HepG2 (cell line): ENCODE data around the gene THY1. TPM values are rescaled to one million over a fixed set of nuclear protein-coding genes. Genes with fewer than 3 reads are reported as not detected.
"Not testable (repeated sequence)": the region's sequence is repeated elsewhere in the genome, so short reads cannot be mapped to it uniquely, and the experiment has no call there.

Source experiments
- ATAC-seq: fragments of 200-7000 bp; cut with Tn5 transposase; 3 replicates; pipeline ENCODE4 v1.9.1; 2020; ENCODE audit warnings: mild to moderate bottlenecking, moderate library complexity
- BruUV-seq: library from RNA; stranded (reverse); fragments of 400-500 nt; replicated peaks from 2 replicates; lab custom pipeline; 2021; lab: Mats Ljungman, UMichigan
- CTCF ChIA-PET: fragments of 300-600 bp; formaldehyde crosslinking; extraction: SDS; loops from one replicate; lab custom pipeline; 2021; ENCODE audit warnings: low total read pairs, inconsistent platforms, low intra/inter-chr PET ratio; lab: Yijun Ruan, JAX
- POLR2A ChIA-PET: fragments of 350-600 bp; sonication (Branson Sonifier 250); formaldehyde crosslinking; loops from one replicate; lab custom pipeline; 2020; ENCODE audit warnings: antibody characterized with exemption, inconsistent platforms; lab: Yijun Ruan, JAX
- DNase-seq: peaks from one replicate; pipeline ENCODE4 v3.0.0-alpha.2; 2015; ENCODE audit warnings: low spot score
- FAIRE-seq: peaks from 3 replicates; lab custom pipeline; 2011; peaks lifted over from hg19 to GRCh38; lab: Jason Lieb, UNC
- H2AFZ ChIP-seq: one replicate; pipeline ENCODE4 v1.6.1; 2011; ENCODE audit warnings: low read length, inconsistent platforms
- H3K27ac ChIP-seq: fragments of 300-600 bp; 3 replicates; pipeline ENCODE4 v1.8.0; 2011; ENCODE audit warnings: mixed run types, mild to moderate bottlenecking, mixed read lengths, low read length, inconsistent platforms; ENCODE audit not compliant: insufficient read depth; ENCODE audit errors: extremely low read length
- H3K27me3 ChIP-seq, 2 experiments: fragments of 200-600 bp in 1 of 2; 2 replicates in 1 of 2; 3 replicates in 1 of 2; pipeline versions ENCODE4 v1.6.0 to v1.8.0; 2011; ENCODE audit warnings: low read length in 2 of 2, mild to moderate bottlenecking in 2 of 2, moderate library complexity in 2 of 2, inconsistent platforms in 1 of 2; ENCODE audit not compliant: insufficient read depth in 2 of 2, control insufficient read depth in 1 of 2
- H3K36me3 ChIP-seq, 2 experiments: fragments of 200-600 bp in 1 of 2; replicated peaks in 1 of 2; 2 replicates in 1 of 2; 3 replicates in 1 of 2; pipeline versions ENCODE4 v1.5.1 to v1.8.0; 2011; ENCODE audit warnings: low read length in 2 of 2, inconsistent platforms in 1 of 2; ENCODE audit not compliant: insufficient read depth in 2 of 2, control insufficient read depth in 1 of 2
- H3K4me1 ChIP-seq: 2 replicates; pipeline ENCODE4 v1.5.1; 2012; ENCODE audit warnings: low read length, inconsistent platforms; ENCODE audit not compliant: insufficient read depth
- H3K4me2 ChIP-seq: 2 replicates; pipeline ENCODE4 v1.6.0; 2011; ENCODE audit warnings: low read depth, low read length, inconsistent platforms
- H3K4me3 ChIP-seq, 3 experiments: fragments of 200-600 bp in 1 of 3; sonication (generic), shearing (Covaris generic) in 1 of 3; replicated peaks in 1 of 3; 2 replicates each; pipeline ENCODE4 v1.5.1; 2011 to 2016; ENCODE audit warnings: low read length in 3 of 3, inconsistent platforms in 2 of 3, low read depth in 2 of 3, mild to moderate bottlenecking in 2 of 3, control low read depth in 1 of 3, mixed read lengths in 1 of 3; ENCODE audit not compliant: insufficient read depth in 1 of 3
- H3K79me2 ChIP-seq: one replicate; pipeline ENCODE4 v1.6.1; 2011; ENCODE audit warnings: low read length, inconsistent platforms; ENCODE audit not compliant: insufficient read depth
- H3K9ac ChIP-seq: 2 replicates; pipeline ENCODE4 v1.6.0; 2011; ENCODE audit warnings: mild to moderate bottlenecking, low read depth, low read length, inconsistent platforms; ENCODE audit not compliant: insufficient read depth
- H3K9me3 ChIP-seq: 2 replicates; pipeline ENCODE4 v1.5.1; 2012; ENCODE audit warnings: mild to moderate bottlenecking, low read length
- H4K20me1 ChIP-seq: 2 replicates; pipeline ENCODE4 v1.6.0; 2011; ENCODE audit warnings: inconsistent platforms, mild to moderate bottlenecking, low read length, moderate library complexity; ENCODE audit not compliant: insufficient read depth
- GFI1 ChIP-seq: sonication (generic); formaldehyde crosslinking; IDR thresholded peaks from 2 replicates; pipeline ENCODE4 v1.5.0; 2020; ENCODE audit warnings: missing genetic modification reagents, mild to moderate bottlenecking, borderline replicate concordance
- ZNF460 ChIP-seq: sonication (generic); formaldehyde crosslinking; IDR thresholded peaks from 2 replicates; pipeline ENCODE4 v1.5.1; 2020; ENCODE audit warnings: missing genetic modification reagents, mild to moderate bottlenecking, borderline replicate concordance
- WGBS: methylation state at CpG from one replicate; pipeline ENCODE4 v1.1.6; 2017; ENCODE audit warnings: low lambda C conversion rate; 5-methylcytosine and 5-hydroxymethylcytosine counted together
- in situ Hi-C: cut with HindIII; loops from 2 replicates; pipeline ENCODE4 v1.10.0; 2017; ENCODE audit warnings: low pct_unique_long_range_greater_than_20kb; ENCODE audit not compliant: extremely low pct_ligation_motif_present
- intact Hi-C: fragments of 100-400 bp; cut with micrococcal nuclease; formaldehyde crosslinking; loops from one replicate; pipeline ENCODE4 v1.10.0; 2022; ENCODE audit not compliant: unreplicated experiment
- polyA plus RNA-seq, 8 experiments: library from polyadenylated mRNA; depleted of rRNA in 3 of 8; stranded (reverse) in 7 of 8; unstranded in 1 of 8; fragments of >200 nt; fragmentation: Illumina TruSeq in 4 of 8; extraction: Trizol in 4 of 8; gene quantifications; 2 replicates each; pipeline versions ENCODE4 v1.2.1 to v1.2.3, GENCODE V29; 2011 to 2016; ENCODE audit warnings: low read depth in 4 of 8, missing spikeins in 1 of 8, mixed read lengths in 1 of 8; ENCODE audit not compliant: insufficient read depth in 1 of 8
- total RNA-seq, 5 experiments: library from RNA; depleted of rRNA; stranded (reverse); fragments of >200 nt; fragmentation: Illumina TruSeq; extraction: Trizol; gene quantifications; 2 replicates each; pipeline ENCODE4 v1.2.3, GENCODE V29; 2016; ENCODE audit warnings: low read depth in 1 of 5
- TF ChIP-seq, protein P1 (sequence below): sonication (generic); formaldehyde crosslinking; IDR thresholded peaks from 2 replicates; pipeline ENCODE4 v1.4.0; 2020; ENCODE audit warnings: missing genetic modification reagents

The THY1 gene
- total and polyA plus RNA-seq, 2 of the 13 experiments (the other 11 are each of a cell fraction or from before 2014, with no cell fraction given) = not detected

DNA sequence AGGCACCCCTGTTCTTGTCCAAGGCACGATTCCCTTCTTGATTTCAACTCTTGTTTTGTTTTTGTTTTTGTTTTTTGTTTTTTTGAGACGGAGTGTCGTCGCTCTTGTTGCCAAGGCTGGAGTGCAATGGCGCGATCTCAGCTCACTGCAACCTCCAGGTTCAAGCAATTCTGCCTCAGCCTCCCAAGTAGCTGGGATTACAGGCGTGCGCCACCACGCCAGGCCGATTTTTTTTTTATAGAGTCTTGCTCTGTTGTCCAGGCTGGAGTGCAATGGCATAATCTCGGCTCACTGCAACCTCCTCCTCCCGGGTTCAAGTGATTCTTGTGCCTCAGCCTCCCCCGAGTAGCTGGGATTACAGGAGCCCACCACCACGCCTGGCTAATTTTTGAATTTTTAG is 40.5 kb downstream of the THY1 start:
- H3K9ac ChIP-seq, intact Hi-C loops, FAIRE-seq, H3K9me3 ChIP-seq, H3K27me3 ChIP-seq, H4K20me1 ChIP-seq, H2AFZ ChIP-seq, DNase-seq, BruUV-seq, H3K36me3 ChIP-seq, ATAC-seq, H3K27ac ChIP-seq: not testable (repeated sequence)
- Histone ChIP-seq H3K4me1 (peaks cover 59% of the 10 kb centered on the region), H3K79me2 (peaks cover 10% of the 10 kb centered on the region), H3K4me3 (peak overlapping the region in 2 of 3 experiments; percentile 47 to 82; a peak in 1 of 6 replicates)
- 90% methylated on average over 14 of the region's 14 CpGs for WGBS
- CTCF ChIA-PET = interaction anchor here (2.1 kb wide), 1 partner anchor 44 kb away, joined by 13 read pairs; no protein-coding TSS in a partner anchor
- TF ChIP-seq ZNF460 (CRISPR knock-in tag) = peak; percentile 51; the same call in 1 of the 2 replicates
- TF ChIP-seq, all 625 proteins: peak for 1; not testable (repeated sequence) for 624
- peak overlapping the region; percentile 98 for H3K4me2 ChIP-seq
- POLR2A ChIA-PET = interaction anchor here (2.6 kb wide), 1 partner anchor 21 kb away, joined by 12 read pairs; no protein-coding TSS in a partner anchor
- in situ Hi-C loops = not testable (repeated sequence)

DNA sequence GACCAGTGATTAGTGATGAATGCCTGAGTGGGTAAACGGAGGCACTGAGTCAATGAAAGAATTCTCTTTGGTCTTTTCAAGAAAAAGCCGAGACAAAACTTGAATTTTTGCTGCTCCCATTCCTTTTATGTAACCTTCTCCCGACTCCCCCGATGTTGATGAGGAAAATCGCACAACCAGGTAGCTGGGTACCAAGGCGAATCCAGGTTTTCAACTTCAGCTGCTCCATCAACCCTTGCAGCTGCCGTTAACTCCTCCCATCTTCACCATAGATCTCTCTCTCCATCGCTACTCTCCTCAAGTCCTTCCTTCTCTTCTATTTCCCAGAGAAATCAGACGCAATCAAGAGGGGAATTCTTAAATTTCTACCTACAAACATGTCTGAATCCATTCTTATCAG is 40.9 kb downstream of the THY1 start:
- Histone ChIP-seq H3K27me3 (no peaks in the 10 kb centered on the region; a peak in 1 of 5 replicates), H3K9ac (peak overlapping the region; percentile 72), H3K36me3 (no peaks in the 10 kb centered on the region), H3K4me2 (peak overlapping the region; percentile 98), H3K27ac (peak overlapping the region; percentile 55), H3K4me1 (peaks cover 63% of the 10 kb centered on the region), H3K4me3 (peak overlapping the region; percentile 47 to 82 (median 53)), H2AFZ (no peak overlapping the region), H3K9me3 (no peaks in the 10 kb centered on the region), H4K20me1 (no peaks in the 10 kb centered on the region), H3K79me2 (peaks cover 12% of the 10 kb centered on the region)
- ChIA-PET POLR2A (interaction anchor here (2.6 to 3.6 kb wide), 2 partner anchors 11 to 20 kb away, joined by 12 to 25 read pairs; no protein-coding TSS in a partner anchor), CTCF (interaction anchor here (1.0 to 2.1 kb wide), 2 partner anchors 21 to 44 kb away, joined by 3 to 13 read pairs; no protein-coding TSS in a partner anchor)
- intact Hi-C loops = no loop called here
- in situ Hi-C loops = no loop called here
- ATAC-seq = no peak
- no peak for TF ChIP-seq GFI1 (CRISPR knock-in tag)
- TF ChIP-seq, protein P1, sequence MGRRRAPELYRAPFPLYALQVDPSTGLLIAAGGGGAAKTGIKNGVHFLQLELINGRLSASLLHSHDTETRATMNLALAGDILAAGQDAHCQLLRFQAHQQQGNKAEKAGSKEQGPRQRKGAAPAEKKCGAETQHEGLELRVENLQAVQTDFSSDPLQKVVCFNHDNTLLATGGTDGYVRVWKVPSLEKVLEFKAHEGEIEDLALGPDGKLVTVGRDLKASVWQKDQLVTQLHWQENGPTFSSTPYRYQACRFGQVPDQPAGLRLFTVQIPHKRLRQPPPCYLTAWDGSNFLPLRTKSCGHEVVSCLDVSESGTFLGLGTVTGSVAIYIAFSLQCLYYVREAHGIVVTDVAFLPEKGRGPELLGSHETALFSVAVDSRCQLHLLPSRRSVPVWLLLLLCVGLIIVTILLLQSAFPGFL (CRISPR knock-in tag) = no peak
- no peak for FAIRE-seq
- BruUV-seq = TSS peak; percentile 77
- 33% methylated on average over 9 of the region's 9 CpGs for WGBS
- no peak for DNase-seq
